NCI-H2227 treated with DMSO at 0.1 percent for 48 hours (cell line): ENCODE data around the gene TRABD2B.

Experiments
- DNase-seq: peaks from one replicate; lab custom pipeline; 2025; lab: John Stamatoyannopoulos, UW

The TRABD2B gene

DNA sequence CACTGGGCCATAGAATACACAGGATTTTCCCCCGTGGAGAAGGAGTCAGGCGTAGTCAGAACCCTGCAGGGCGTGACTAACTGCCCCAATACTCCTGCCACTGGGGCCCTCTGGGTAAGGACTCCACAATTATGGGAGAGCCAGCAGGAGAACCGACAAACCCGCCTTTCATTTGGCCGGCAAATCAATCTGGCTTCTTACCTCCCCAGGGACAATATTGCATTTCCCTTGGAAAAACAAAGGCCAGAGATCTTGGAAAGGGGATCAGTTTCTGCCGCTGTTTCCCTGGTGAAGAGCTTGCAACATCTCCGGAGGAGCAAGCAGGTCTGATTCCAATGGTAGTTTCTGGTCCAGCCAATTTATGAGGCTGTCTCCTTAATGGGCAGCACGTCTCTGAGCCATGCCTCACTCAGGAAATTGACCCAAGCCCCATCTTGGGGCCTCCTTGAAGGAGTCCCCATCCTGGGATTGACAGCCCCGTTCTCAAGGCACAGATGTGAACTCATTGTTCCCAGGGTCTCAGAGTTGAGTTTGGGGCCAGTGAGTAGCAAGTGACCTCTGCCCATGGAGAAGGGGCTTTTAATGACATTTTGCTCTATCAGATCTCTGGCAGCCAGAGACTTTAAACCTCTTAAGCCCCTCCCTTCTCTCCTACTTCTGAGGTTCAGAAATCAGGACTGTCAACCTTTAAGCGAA lies 4.3 kb downstream of the TRABD2B start:
- no peak for DNase-seq

DNA sequence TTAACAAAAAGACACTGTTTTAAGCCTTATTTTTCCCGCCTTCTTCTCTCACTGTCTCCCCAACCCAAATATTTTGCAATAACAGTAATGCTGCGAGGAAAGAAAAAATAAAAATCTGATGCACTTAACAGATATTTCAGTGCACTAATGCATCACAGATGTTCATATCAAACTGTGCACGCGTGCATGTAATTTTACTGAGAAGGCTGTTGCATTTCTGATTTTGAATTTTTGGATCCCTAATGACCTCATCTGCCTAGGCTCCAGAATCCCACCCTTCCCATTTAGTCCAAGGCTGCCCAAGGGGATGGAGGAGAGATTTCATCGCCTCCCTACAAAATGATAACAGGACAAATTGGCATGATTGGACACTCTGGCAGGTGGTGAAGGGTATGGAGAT lies 5.5 kb downstream of the TRABD2B start:
- no peak for DNase-seq

GRCh38 chr1:47991187-47991586 lies 6.0 kb downstream of the TRABD2B start:
- no peak for DNase-seq

- DNase-seq: no peak
These were observed 6.9 kb downstream of the TRABD2B start for GRCh38 chr1:47990286-47990685.

- no peak for DNase-seq
These were observed 9.6 kb downstream of the TRABD2B start for GRCh38 chr1:47987601-47988000.

DNA sequence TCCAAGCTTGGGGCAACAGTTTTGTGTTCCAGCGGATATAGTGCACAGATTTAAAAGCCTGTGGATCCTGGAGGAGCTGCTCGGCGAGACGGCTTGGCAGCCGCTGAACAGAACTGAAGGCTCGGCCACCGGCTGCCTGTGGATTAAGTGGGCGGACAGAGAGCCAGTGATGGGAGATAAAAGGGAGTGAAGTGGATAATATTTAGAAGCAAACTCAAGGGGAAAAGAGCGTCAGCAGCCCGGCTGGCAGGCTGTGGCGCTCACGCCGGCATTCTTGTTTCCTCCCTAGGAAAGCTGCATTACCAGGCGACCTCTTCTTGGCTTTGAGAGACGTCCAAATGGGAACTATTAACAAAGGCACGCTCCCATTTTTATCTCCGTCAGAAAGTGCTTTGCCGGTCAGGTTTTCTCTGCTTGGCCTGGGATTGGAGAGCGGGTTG lies 10.4 kb downstream of the TRABD2B start:
- peak; percentile 85 for DNase-seq

GRCh38 chr1:47985018-47985417 lies 12.2 kb downstream of the TRABD2B start:
- DNase-seq: no peak

DNA sequence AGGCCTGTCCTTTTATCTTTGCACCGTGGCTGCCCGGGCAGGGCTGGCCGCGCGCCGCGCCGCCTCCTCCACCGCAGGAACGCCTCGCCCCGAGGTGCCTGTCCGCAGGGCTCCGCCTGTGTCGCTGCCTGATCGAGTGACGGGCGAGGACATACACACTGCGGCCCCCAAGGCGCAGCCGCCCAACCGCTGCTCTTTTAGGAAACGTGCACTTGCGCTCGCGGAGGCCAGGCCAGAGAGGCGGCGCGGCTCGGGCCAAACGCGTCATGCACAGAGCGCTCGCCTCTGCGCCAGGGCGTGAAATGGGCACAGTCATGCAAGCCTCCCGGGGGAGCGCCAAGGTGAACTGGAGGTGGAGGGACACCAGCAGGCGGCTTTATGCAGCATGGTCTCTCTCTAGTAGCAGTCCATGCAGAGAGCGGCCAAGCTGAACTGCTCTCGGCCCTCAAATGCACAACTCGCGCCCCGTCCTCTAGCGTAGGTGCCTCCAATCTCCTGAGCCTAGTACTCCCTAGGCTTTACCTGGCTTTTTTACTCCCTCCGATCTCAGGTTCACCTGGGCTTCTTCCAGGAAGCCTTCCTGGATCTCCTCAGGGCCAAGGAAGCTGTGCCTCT lies 12.9 kb downstream of the TRABD2B start:
- DNase-seq: no peak

DNA sequence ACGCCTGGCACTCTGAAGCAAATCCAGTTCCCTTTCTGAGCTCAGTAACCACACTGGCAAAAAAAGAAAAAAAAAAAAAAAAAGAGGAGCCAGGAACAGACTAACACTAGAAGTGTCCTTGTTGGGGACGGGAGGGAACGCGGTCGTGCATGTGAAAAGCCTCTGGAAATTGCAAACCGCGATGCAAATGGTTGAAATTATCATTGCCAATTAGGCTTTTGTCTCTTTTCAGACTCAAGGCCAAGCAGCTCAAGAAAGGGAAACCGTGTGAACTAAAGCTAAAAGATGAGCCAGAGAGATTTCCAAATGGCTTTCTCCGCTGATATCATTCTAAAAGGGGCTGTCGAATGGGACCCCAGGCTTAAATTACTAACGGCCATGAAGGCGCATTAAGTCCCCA lies 13.5 kb downstream of the TRABD2B start:
- DNase-seq: no peak

DNA sequence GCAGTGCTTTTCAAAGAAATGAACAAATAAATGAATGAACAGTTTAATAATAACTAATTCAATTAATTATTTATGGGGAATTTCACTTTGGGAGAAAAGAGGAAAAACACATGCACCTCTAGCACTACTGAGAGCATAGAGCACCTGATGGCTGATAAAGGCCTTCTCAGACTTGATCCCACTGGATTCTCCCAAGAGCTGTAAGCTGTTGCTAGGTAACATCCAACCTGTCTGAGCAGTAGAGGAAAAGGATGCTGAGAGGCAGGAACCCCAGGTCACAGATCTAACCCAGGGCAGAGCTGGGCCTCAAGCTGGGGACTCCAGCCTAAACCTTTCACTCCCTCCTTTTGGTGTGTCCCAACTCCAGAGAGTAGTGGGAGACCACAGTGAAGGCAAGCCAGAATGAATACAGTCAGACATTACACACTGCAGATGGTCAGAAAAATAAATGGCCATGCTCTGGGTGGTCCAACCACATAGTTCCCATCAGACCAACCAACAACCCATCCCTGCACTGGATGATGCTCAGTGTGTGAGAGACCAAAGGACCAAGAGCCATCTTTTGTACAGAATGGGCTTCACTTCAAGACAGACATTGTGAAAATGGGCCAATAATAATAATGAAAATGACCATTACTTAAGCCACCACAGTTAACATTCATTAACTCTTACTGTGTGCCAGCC lies 15.4 kb downstream of the TRABD2B start:
- DNase-seq: no peak

GRCh38 chr1:47980501-47980900 lies 16.7 kb downstream of the TRABD2B start:
- no peak for DNase-seq

DNA sequence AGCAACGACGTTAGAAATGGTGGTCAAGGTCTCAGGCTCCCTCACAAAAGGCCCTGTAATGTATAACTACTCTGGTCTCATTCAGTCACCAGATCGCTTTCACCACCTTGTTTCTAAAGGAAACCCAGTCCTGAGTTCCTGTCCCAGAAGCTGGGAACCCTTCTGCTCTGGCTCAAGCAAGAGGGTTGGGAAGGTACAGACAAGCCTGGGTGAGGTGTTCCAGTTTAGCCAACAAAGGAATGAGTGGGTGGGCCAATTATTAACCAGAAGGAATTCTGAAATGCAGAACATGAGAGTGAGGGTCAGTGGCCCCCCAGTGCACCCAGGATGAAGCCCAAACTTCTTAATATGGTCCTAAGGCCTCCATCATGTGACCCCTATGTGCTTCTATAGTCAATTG lies 17.5 kb downstream of the TRABD2B start:
- DNase-seq: no peak

DNA sequence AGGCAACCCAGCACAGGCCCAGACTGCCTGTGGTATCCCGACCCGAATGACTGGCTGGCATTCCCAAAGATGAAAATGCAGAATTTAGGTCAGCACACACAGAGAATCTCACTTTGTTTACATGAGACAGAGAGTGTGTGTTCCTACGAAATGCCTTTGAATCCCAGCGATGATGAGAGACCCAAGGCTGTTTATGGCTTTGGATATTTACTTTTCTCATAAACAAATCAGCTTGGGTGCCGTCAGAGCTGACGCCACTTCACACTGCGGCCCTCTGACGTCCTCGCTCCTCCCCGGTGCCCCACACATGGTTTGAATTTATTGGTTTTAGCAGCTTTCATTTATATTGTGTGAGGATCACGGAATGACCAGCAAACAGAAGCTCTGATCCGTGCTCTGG lies 18.7 kb downstream of the TRABD2B start:
- no peak for DNase-seq

GRCh38 chr1:47976728-47977127 lies 20.5 kb downstream of the TRABD2B start:
- DNase-seq: no peak

DNA sequence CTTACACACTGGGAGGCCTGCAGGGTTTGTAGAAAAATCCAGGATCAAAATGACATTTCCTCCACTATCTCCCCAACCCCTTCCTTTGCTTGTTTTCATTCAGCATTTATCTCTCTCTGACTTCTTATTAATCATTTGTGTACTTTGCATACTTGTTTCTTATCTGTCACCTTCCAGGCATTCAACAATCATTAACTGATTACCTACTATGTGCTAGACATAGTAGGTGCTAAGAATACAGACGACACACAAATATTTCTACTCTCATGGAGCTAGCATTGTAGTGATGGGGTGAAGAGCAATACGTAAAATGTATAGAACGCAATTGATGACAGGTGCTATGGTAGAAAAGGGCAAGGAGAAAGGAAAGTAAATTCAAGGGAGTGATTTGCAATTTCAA lies 20.9 kb downstream of the TRABD2B start:
- no peak for DNase-seq

- DNase-seq: no peak
These were observed 21.8 kb downstream of the TRABD2B start for GRCh38 chr1:47975302-47975921.

DNA sequence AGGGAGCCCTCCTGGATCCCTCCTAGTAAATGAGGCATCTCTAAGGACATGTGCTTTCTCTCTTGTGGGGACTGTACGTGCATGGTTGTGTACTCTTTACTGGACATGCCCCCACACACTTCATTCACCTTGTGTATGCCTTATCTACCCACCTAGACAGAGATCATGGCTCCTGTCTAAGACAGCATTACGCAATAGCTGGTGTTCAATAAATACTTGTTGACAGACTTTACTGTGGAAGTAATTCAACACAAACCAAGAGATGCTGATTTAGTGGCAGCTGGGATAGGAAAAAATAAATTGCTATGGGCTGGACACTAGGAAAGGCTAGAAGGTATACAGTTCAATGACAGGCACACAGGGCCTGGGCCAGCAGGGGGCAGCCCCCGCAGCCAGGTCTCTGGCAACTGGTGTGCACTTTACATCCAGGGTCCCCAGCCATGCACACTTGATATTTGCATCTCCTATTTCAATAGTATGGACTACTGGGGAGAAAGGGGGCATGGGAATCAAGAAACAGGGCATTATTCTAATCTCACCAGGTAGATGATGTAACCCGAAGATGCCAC lies 24.2 kb downstream of the TRABD2B start:
- no peak for DNase-seq

GRCh38 chr1:47971385-47972160 lies 25.6 kb downstream of the TRABD2B start:
- DNase-seq: no peak

DNA sequence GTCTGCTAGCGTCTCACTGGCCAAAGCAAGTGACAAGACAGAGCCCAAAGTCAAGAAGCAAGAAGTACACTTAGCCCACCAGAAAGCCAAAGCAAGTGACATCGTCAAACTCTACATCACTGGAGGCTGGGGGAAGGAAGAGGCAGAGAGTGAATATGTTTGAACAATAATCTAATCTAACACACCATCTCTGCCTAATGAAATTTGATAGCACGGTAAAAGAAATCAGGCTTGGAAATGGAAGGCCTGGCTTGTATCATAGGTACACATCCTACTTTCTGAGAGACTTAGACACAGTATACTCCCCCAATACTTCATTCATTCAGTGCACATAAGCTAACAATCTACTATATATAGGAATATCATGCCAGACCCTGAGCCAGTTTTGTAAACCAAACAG lies 26.3 kb downstream of the TRABD2B start:
- DNase-seq: no peak

DNA sequence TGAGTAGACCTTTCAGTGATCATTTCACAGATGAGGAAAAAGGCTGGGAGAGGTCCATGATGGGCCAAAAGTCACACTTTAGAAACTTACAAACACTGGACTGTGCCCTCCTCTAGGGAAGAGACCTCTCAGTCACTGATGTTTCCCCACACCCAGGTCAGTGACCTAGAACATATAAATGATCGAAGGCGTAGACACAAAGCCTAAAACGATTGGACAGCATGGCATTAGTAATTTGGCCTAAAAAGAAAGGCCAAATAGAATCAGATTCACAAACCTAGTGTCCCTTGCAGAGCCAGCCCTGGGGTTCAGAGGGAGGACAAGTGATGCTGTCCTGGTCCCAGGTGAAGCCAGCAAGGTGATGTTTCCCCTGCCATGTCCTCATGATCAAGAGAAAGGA lies 27.7 kb downstream of the TRABD2B start:
- no peak for DNase-seq

DNA sequence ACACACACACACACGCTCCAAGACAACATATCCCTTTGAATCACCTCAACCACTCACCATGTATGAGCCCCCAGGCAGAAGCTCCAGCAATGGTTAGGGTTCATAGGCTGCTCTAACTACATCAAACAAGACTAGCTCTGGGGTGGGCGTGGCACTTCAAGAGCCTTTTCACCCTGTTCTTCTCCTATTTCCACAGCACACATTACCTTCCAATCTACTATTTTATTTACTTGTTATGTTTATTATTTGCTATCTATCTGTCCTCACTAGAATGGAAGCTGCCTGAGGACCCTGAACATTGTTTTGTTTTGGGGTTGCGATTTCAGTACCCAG lies 28.7 kb downstream of the TRABD2B start:
- no peak for DNase-seq
